ENCODE measurements around the gene VPS4B.

DNA sequence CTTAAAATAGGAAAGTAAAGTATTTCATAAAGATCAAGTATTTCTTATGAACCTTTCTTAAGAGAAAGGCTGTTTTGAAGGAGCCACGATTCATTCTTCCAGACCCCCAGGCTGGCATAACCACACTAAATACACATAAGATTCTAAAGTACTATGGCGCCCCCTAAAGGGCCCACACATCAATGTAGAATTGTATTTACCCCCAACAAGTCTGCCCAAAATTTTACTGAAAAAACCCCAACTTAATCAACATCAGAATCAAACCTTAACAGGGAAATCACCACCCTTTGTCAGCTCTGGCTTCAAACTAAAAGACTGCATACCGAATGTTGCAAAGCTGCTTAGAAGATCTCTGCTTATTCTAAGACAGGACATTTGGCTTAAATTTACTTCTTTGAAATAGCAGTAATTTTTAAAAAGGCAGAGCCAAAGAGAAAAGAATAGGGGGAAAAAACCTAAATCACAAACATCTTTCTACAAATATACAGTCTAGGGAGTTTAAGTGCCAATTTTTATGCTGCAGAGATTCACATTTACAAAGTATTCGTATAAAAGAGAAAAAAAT lies 82.3 kb downstream of the VPS4B start:
- TF ChIP-seq EZH2 (IDR thresholded peaks at IDR 0.05; ENCODE audit: borderline replicate concordance, low read length), result no peak
- TF ChIP-seq, protein P1, sequence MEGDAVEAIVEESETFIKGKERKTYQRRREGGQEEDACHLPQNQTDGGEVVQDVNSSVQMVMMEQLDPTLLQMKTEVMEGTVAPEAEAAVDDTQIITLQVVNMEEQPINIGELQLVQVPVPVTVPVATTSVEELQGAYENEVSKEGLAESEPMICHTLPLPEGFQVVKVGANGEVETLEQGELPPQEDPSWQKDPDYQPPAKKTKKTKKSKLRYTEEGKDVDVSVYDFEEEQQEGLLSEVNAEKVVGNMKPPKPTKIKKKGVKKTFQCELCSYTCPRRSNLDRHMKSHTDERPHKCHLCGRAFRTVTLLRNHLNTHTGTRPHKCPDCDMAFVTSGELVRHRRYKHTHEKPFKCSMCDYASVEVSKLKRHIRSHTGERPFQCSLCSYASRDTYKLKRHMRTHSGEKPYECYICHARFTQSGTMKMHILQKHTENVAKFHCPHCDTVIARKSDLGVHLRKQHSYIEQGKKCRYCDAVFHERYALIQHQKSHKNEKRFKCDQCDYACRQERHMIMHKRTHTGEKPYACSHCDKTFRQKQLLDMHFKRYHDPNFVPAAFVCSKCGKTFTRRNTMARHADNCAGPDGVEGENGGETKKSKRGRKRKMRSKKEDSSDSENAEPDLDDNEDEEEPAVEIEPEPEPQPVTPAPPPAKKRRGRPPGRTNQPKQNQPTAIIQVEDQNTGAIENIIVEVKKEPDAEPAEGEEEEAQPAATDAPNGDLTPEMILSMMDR (conservative IDR thresholded peaks at IDR 0.05 in 1 of 2, IDR thresholded peaks at IDR 0.05 in 1 of 2; ENCODE audit: extremely low read depth in 1 of 2, insufficient read depth in 1 of 2, low read depth in 1 of 2, low read length in 2 of 2), result peak; percentile 48 to 53
